Measurements from ENCODE around the gene ITGB2.

Gene ITGB2

GRCh38 chr21:44907966-44908895, 12.5 kb downstream of the ITGB2 start:
- H3K4me1 Mint-ChIP-seq (ENCODE audit: low read depth), result peaks cover 23% of the 10 kb centered on the region
- H3K9me3 Mint-ChIP-seq, result no peaks in the 10 kb centered on the region
- no peak for DNase-seq (ENCODE audit: low spot score)
- H3K27me3 Mint-ChIP-seq (ENCODE audit: low read depth), result no peaks in the 10 kb centered on the region
- H3K4me3 Mint-ChIP-seq, result no peak overlapping the region
- H3K36me3 Mint-ChIP-seq (ENCODE audit: low read depth), result peaks cover 45% of the 10 kb centered on the region
- H3K27ac Mint-ChIP-seq, result peak overlapping the region; percentile 18

GRCh38 chr21:44907225-44907965, 13.3 kb downstream of the ITGB2 start:
- Mint-ChIP-seq H3K27ac (no peak overlapping the region), H3K4me3 (no peak overlapping the region), H3K9me3 (no peaks in the 10 kb centered on the region), H3K4me1 (ENCODE audit: low read depth) (peaks cover 20% of the 10 kb centered on the region), H3K27me3 (ENCODE audit: low read depth) (no peaks in the 10 kb centered on the region), H3K36me3 (ENCODE audit: low read depth) (peaks cover 52% of the 10 kb centered on the region)
- DNase-seq (ENCODE audit: low spot score), result no peak

GRCh38 chr21:44905728-44906090, 15.0 kb downstream of the ITGB2 start:
- Mint-ChIP-seq H3K27ac (no peak overlapping the region), H3K27me3 (ENCODE audit: low read depth) (no peaks in the 10 kb centered on the region), H3K36me3 (ENCODE audit: low read depth) (peaks cover 60% of the 10 kb centered on the region), H3K9me3 (no peaks in the 10 kb centered on the region), H3K4me3 (no peak overlapping the region), H3K4me1 (ENCODE audit: low read depth) (peaks cover 9% of the 10 kb centered on the region)
- no peak for DNase-seq (ENCODE audit: low spot score)

GRCh38 chr21:44905016-44905727, 15.5 kb downstream of the ITGB2 start:
- Mint-ChIP-seq H3K4me3 (no peak overlapping the region), H3K27me3 (ENCODE audit: low read depth) (no peaks in the 10 kb centered on the region), H3K36me3 (ENCODE audit: low read depth) (peaks cover 65% of the 10 kb centered on the region), H3K27ac (no peak overlapping the region), H3K9me3 (no peaks in the 10 kb centered on the region), H3K4me1 (ENCODE audit: low read depth) (peaks cover 9% of the 10 kb centered on the region)
- DNase-seq (ENCODE audit: low spot score), result no peak

- Mint-ChIP-seq H3K36me3 (ENCODE audit: low read depth) (peaks cover 60% of the 10 kb centered on the region), H3K27ac (peak overlapping the region; percentile 33), H3K4me1 (ENCODE audit: low read depth) (peaks cover 8% of the 10 kb centered on the region), H3K9me3 (no peaks in the 10 kb centered on the region), H3K4me3 (no peak overlapping the region), H3K27me3 (ENCODE audit: low read depth) (no peaks in the 10 kb centered on the region)
- DNase-seq (ENCODE audit: low spot score), result no peak
Measured at GRCh38 chr21:44904141-44904923, 16.4 kb downstream of the ITGB2 start.

- Mint-ChIP-seq H3K27me3 (ENCODE audit: low read depth) (no peaks in the 10 kb centered on the region), H3K27ac (no peak overlapping the region), H3K4me1 (ENCODE audit: low read depth) (peaks cover 6% of the 10 kb centered on the region), H3K36me3 (ENCODE audit: low read depth) (peaks cover 55% of the 10 kb centered on the region), H3K4me3 (no peak overlapping the region), H3K9me3 (no peaks in the 10 kb centered on the region)
- DNase-seq (ENCODE audit: low spot score), result no peak
Measured at GRCh38 chr21:44903689-44904088, 17.0 kb downstream of the ITGB2 start.

- no peak for DNase-seq (ENCODE audit: low spot score)
- Mint-ChIP-seq H3K27me3 (ENCODE audit: low read depth) (no peaks in the 10 kb centered on the region), H3K9me3 (no peaks in the 10 kb centered on the region), H3K4me3 (no peak overlapping the region), H3K4me1 (ENCODE audit: low read depth) (peaks cover 8% of the 10 kb centered on the region), H3K36me3 (ENCODE audit: low read depth) (peaks cover 57% of the 10 kb centered on the region), H3K27ac (no peak overlapping the region)
Measured at GRCh38 chr21:44903050-44903685, 17.5 kb downstream of the ITGB2 start.

- no peaks in the 10 kb centered on the region for H3K27me3 Mint-ChIP-seq (ENCODE audit: low read depth)
- no peak overlapping the region for H3K4me3 Mint-ChIP-seq
- peaks cover 57% of the 10 kb centered on the region for H3K36me3 Mint-ChIP-seq (ENCODE audit: low read depth)
- no peak for DNase-seq (ENCODE audit: low spot score)
- H3K4me1 Mint-ChIP-seq (ENCODE audit: low read depth), result peaks cover 10% of the 10 kb centered on the region
- no peaks in the 10 kb centered on the region for H3K9me3 Mint-ChIP-seq
- H3K27ac Mint-ChIP-seq, result no peak overlapping the region
Measured at GRCh38 chr21:44902268-44903049, 18.2 kb downstream of the ITGB2 start.

- no peak for DNase-seq (ENCODE audit: low spot score)
- peaks cover 10% of the 10 kb centered on the region for H3K4me1 Mint-ChIP-seq (ENCODE audit: low read depth)
Measured at GRCh38 chr21:44901391-44902074, 19.2 kb downstream of the ITGB2 start.

GRCh38 chr21:44900559-44901251, 20.0 kb downstream of the ITGB2 start:
- H3K36me3 Mint-ChIP-seq (ENCODE audit: low read depth), result peaks cover 57% of the 10 kb centered on the region
- no peak overlapping the region for H3K27ac Mint-ChIP-seq
- no peaks in the 10 kb centered on the region for H3K27me3 Mint-ChIP-seq (ENCODE audit: low read depth)
- no peak for DNase-seq (ENCODE audit: low spot score)
- no peak overlapping the region for H3K4me3 Mint-ChIP-seq
- peaks cover 10% of the 10 kb centered on the region for H3K4me1 Mint-ChIP-seq (ENCODE audit: low read depth)
- H3K9me3 Mint-ChIP-seq, result no peaks in the 10 kb centered on the region

More at GRCh38 chr21:44901391-44902074, 19.2 kb downstream of the ITGB2 start:
- H3K27ac Mint-ChIP-seq, result no peak overlapping the region
- no peaks in the 10 kb centered on the region for H3K27me3 Mint-ChIP-seq (ENCODE audit: low read depth)
- H3K4me3 Mint-ChIP-seq, result no peak overlapping the region
- no peaks in the 10 kb centered on the region for H3K9me3 Mint-ChIP-seq
- H3K36me3 Mint-ChIP-seq (ENCODE audit: low read depth), result peaks cover 57% of the 10 kb centered on the region

GRCh38 chr21:44899768-44900558, 20.7 kb downstream of the ITGB2 start:
- Mint-ChIP-seq H3K4me3 (no peak overlapping the region), H3K27me3 (ENCODE audit: low read depth) (no peaks in the 10 kb centered on the region), H3K27ac (no peak overlapping the region), H3K36me3 (ENCODE audit: low read depth) (peaks cover 57% of the 10 kb centered on the region), H3K4me1 (ENCODE audit: low read depth) (peaks cover 10% of the 10 kb centered on the region), H3K9me3 (no peaks in the 10 kb centered on the region)
- DNase-seq (ENCODE audit: low spot score), result no peak
